Stomach (tissue), 9 donors: ENCODE data around the gene CRISP1. TPM values are rescaled to one million over a fixed set of nuclear protein-coding genes. Genes with fewer than 3 reads are reported as not detected.

ENCODE experiments used
- DNase-seq, 2 donors: peaks; one replicate each; pipeline versions ENCODE4 v3.0.0 to v3.0.0-alpha.2; 2013 to 2019
- H3K27ac ChIP-seq, 5 donors: fragments of 200-600 bp in 4 of 5; sonication (generic) in 4 of 5; one replicate each; pipeline ENCODE4 v1.5.1; 2013 to 2019; ENCODE audit warnings: mild to moderate bottlenecking in 1 of 5, moderate library complexity in 1 of 5
- H3K27me3 ChIP-seq, 3 donors: fragments of 200-600 bp; sonication (generic); one replicate each; pipeline ENCODE4 v1.5.1; 2017 to 2019; ENCODE audit warnings: mixed run types in 1 of 3
- H3K36me3 ChIP-seq, 4 donors: fragments of 200-600 bp; sonication (generic); 1 replicate in 3 of 4; 2 replicates in 1 of 4; pipeline ENCODE4 v1.5.1; 2016 to 2019
- H3K4me1 ChIP-seq, 4 donors: fragments of 200-600 bp; sonication (generic); one replicate each; pipeline ENCODE4 v1.5.1; 2016 to 2019
- H3K4me3 ChIP-seq, 4 donors: fragments of 200-600 bp; sonication (generic) in 3 of 4; one replicate each; pipeline ENCODE4 v1.5.1; 2016 to 2019; ENCODE audit warnings: mild to moderate bottlenecking in 1 of 4
- H3K9me3 ChIP-seq, 4 donors: fragments of 200-600 bp; sonication (generic); one replicate each; pipeline ENCODE4 v1.5.1; 2016 to 2019
- EP300 ChIP-seq: sonication (generic); formaldehyde crosslinking; IDR thresholded peaks from one replicate; pipeline ENCODE4 v1.6.1; 2017; ENCODE audit warnings: antibody characterized with exemption
- POLR2A ChIP-seq, 4 donors: fragments of 450-650 bp; IDR thresholded peaks; one replicate each; pipeline ENCODE4 v1.6.1; 2016; ENCODE audit warnings: antibody characterized with exemption in 4 of 4, control low read depth in 2 of 4, mild to moderate bottlenecking in 1 of 4, moderate library complexity in 1 of 4
- POLR2AphosphoS5 ChIP-seq, 3 donors: sonication (generic); formaldehyde crosslinking; IDR thresholded peaks; one replicate each; pipeline ENCODE4 v1.6.1; 2016; ENCODE audit warnings: antibody characterized with exemption in 3 of 3
- WGBS, 5 donors: extraction: QIAGEN DNeasy Blood & Tissue Kit in 3 of 5; methylation state at CpG; one replicate each; pipeline versions ENCODE4 v1.1.5 to v1.1.7; 2013 to 2018; 5-methylcytosine and 5-hydroxymethylcytosine counted together
- intact Hi-C: fragments of 100-400 bp; cut with DNase I; formaldehyde crosslinking; loops from one replicate; pipeline ENCODE4 v1.15.1; 2023; ENCODE audit warnings: low total_unique reads
- polyA plus RNA-seq, 3 donors: library from polyadenylated mRNA; stranded (reverse); fragments of 200-250 nt; gene quantifications; one replicate each; pipeline ENCODE4 v1.2.3, GENCODE V29; 2013
- total RNA-seq, 5 donors: library from RNA; depleted of rRNA; stranded (reverse); fragments of >200 nt; gene quantifications; one replicate each; pipeline versions ENCODE4 v1.1.0 to v1.2.3, GENCODE V29; 2014 to 2016
- TF ChIP-seq, protein P1 (sequence below), 7 experiments: fragments of 450-650 bp in 4 of 7; fragments of 200-600 bp in 3 of 7; sonication (generic) in 3 of 7; IDR thresholded peaks; one replicate each; pipeline ENCODE4 v1.5.1; 2016 to 2019; ENCODE audit warnings: antibody characterized with exemption in 7 of 7, control low read depth in 2 of 7, mild to moderate bottlenecking in 1 of 7
- donor health status: healthy with polysubstance abuse.
- donor health status: Bipolar disorder and iron deficiency.
- donor health status: healthy.

CRISP1 gene
- total and polyA plus RNA-seq, 8 donors: not detected

DNA sequence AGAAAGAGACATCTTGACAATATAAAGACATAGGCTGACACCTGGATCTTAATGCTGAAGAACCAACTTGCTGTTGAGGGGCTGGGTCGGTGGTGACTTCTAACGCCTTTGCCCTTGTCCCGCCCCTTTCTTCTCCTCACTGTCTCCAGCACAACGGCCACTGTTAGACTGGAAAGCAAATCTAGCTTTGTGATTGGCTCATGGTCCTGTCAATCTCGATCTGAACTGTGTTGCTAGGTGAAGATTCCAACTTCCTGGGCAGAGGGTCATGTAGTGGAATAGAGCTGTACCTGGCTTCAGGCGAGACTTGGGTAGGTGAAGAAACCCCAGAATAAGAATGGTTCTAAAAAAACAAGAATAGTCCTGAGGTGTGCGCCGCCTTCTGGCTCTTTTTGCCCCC lies 79.2 kb downstream of the CRISP1 start, which contains the start of gene PGK2:
PGK2 (minus strand) TSS at position 110 of the 400 bp plus-strand sequence; CDS start at position 12, 98 bp downstream.
- DNase-seq: no peak
- Histone ChIP-seq H3K27ac (no peak within 1 kb of the TSS), H3K9me3 (no peaks in the 10 kb centered on the region), H3K36me3 (no peaks in the 10 kb centered on the region), H3K4me1 (no peaks in the 10 kb centered on the region), H3K27me3 (no peaks in the 10 kb centered on the region), H3K4me3 (no peak within 1 kb of the TSS)
- 81 to 90% (median 87%) methylated on average over 8 of the region's 8 CpGs for WGBS, 5 donors
- TF ChIP-seq POLR2AphosphoS5 (IDR thresholded peaks at IDR 0.05): no peak
- TF ChIP-seq, protein P1, sequence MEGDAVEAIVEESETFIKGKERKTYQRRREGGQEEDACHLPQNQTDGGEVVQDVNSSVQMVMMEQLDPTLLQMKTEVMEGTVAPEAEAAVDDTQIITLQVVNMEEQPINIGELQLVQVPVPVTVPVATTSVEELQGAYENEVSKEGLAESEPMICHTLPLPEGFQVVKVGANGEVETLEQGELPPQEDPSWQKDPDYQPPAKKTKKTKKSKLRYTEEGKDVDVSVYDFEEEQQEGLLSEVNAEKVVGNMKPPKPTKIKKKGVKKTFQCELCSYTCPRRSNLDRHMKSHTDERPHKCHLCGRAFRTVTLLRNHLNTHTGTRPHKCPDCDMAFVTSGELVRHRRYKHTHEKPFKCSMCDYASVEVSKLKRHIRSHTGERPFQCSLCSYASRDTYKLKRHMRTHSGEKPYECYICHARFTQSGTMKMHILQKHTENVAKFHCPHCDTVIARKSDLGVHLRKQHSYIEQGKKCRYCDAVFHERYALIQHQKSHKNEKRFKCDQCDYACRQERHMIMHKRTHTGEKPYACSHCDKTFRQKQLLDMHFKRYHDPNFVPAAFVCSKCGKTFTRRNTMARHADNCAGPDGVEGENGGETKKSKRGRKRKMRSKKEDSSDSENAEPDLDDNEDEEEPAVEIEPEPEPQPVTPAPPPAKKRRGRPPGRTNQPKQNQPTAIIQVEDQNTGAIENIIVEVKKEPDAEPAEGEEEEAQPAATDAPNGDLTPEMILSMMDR (IDR thresholded peaks at IDR 0.05): no peak
- TF ChIP-seq POLR2A (IDR thresholded peaks at IDR 0.05): no peak
- no peak for TF ChIP-seq EP300
- intact Hi-C loops: no loop called here

DNA sequence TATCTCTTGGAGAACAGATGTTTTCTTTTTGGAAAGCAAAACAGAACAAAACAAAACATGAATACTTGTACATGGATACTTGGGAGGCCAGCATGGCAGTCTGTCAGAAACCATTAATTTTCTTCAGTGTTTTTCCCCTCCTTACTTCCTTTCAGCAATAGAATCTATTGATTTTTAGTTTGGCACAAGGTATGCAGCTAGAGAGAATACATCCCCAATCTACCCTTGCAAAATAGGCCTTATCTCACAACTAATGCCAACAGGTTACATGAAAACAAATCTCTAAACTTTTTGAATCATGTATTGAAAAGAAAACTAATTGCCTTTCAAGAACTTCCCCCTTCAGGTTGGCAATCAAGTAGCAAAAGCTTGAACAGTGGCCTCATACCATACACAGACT lies 82.1 kb downstream of the CRISP1 start:
- H3K4me1 ChIP-seq: no peaks in the 10 kb centered on the region
- no peaks in the 10 kb centered on the region for H3K36me3 ChIP-seq
- H3K4me3 ChIP-seq: no peak overlapping the region
- H3K27me3 ChIP-seq: no peaks in the 10 kb centered on the region
- no peaks in the 10 kb centered on the region for H3K9me3 ChIP-seq
- no peak for DNase-seq
- TF ChIP-seq POLR2A (IDR thresholded peaks at IDR 0.05) (no peak), EP300 (no peak), POLR2AphosphoS5 (IDR thresholded peaks at IDR 0.05) (no peak)
- TF ChIP-seq, protein P1 (IDR thresholded peaks at IDR 0.05): no peak
- intact Hi-C loops: no loop called here
- H3K27ac ChIP-seq: no peak overlapping the region

Other genes with a start within 250 kb of the CRISP1 start
- under 1 TPM in 2 of 5 donors, not detected in 3; 0.43 to 0.92 TPM for gene RHAG, start 229.7 kb downstream of the CRISP1 start, total RNA-seq
- under 1 TPM in 2 of 3 donors, not detected in 1; 0.08 to 0.19 TPM for gene RHAG, start 229.7 kb downstream of the CRISP1 start, polyA plus RNA-seq
- under 1 TPM in 1 of 5 donors, not detected in 4; 0.37 TPM for gene CRISP2, start 153.0 kb downstream of the CRISP1 start, total RNA-seq
- gene CRISP2, start 153.0 kb downstream of the CRISP1 start, polyA plus RNA-seq: under 1 TPM in 1 of 3 donors, not detected in 2; 0.38 TPM
- under 1 TPM in 1 of 5 donors, not detected in 4; 0.55 TPM for gene CRISP3, start 122.1 kb downstream of the CRISP1 start, total RNA-seq
- 1 to 10 TPM in 1 of 3 donors, not detected in 2; 6.8 TPM for gene CRISP3, start 122.1 kb downstream of the CRISP1 start, polyA plus RNA-seq
- gene PGK2, start 79.2 kb downstream of the CRISP1 start, total RNA-seq: not detected
- gene PGK2, start 79.2 kb downstream of the CRISP1 start, polyA plus RNA-seq: not detected
- not detected for gene DEFB114, start 97.6 kb upstream of the CRISP1 start, total RNA-seq
- not detected for gene DEFB114, start 97.6 kb upstream of the CRISP1 start, polyA plus RNA-seq
- not detected for gene DEFB113, start 103.1 kb upstream of the CRISP1 start, total RNA-seq
- gene DEFB113, start 103.1 kb upstream of the CRISP1 start, polyA plus RNA-seq: not detected
- not detected for gene DEFB110, start 155.5 kb upstream of the CRISP1 start, total RNA-seq
- not detected for gene DEFB110, start 155.5 kb upstream of the CRISP1 start, polyA plus RNA-seq
- gene DEFB112, start 183.4 kb upstream of the CRISP1 start, total RNA-seq: not detected
- gene DEFB112, start 183.4 kb upstream of the CRISP1 start, polyA plus RNA-seq: not detected